Endothelial cell of umbilical vein (primary cell): ENCODE results near the gene C19orf85. TPM values are rescaled to one million over a fixed set of nuclear protein-coding genes. Genes with fewer than 3 reads are reported as not detected.

Experiments used
- BruUV-seq: library from RNA; stranded (reverse); fragments of 400-500 nt; replicated peaks from 2 replicates; lab custom pipeline; 2021; lab: Mats Ljungman, UMichigan
- CTCF ChIA-PET: fragments of 300-600, 350-600 bp; sonication (Branson Sonifier 250); formaldehyde crosslinking; loops from one replicate; lab custom pipeline; 2021; ENCODE audit warnings: antibody characterized with exemption, inconsistent platforms; lab: Charles Lee
- POLR2A ChIA-PET: fragments of 300-600, 350-600 bp; sonication (Branson Sonifier 250); formaldehyde crosslinking; loops from one replicate; lab custom pipeline; 2021; ENCODE audit warnings: antibody characterized with exemption, inconsistent platforms; lab: Charles Lee
- DNase-seq: peaks from one replicate; pipeline ENCODE4 v3.0.0-alpha.2; 2011; ENCODE audit warnings: low read depth, low spot score
- FAIRE-seq: peaks from 2 replicates; lab custom pipeline; 2011; peaks lifted over from hg19 to GRCh38; lab: Jason Lieb, UNC
- H2AFZ ChIP-seq: 2 replicates; pipeline ENCODE4 v1.6.0; 2012; ENCODE audit warnings: low read depth, low read length, control low read depth, inconsistent platforms
- H3K27ac ChIP-seq: 2 replicates; pipeline ENCODE4 v1.5.1; 2011; ENCODE audit warnings: low read depth, mild to moderate bottlenecking, control low read depth, low read length, moderate library complexity; ENCODE audit not compliant: insufficient read depth
- H3K27me3 ChIP-seq, 2 experiments: 2 replicates each; pipeline versions ENCODE4 v1.6.0 to v1.6.1; 2011; ENCODE audit warnings: low read length in 2 of 2, mixed read lengths in 1 of 2; ENCODE audit not compliant: control insufficient read depth in 2 of 2, insufficient read depth in 2 of 2
- H3K36me3 ChIP-seq, 2 experiments: 2 replicates in 1 of 2; 3 replicates in 1 of 2; pipeline ENCODE4 v1.5.1; 2011; ENCODE audit warnings: low read length in 2 of 2, mild to moderate bottlenecking in 1 of 2, moderate library complexity in 1 of 2; ENCODE audit not compliant: control insufficient read depth in 2 of 2, insufficient read depth in 2 of 2; ENCODE audit errors: extremely low read depth in 1 of 2
- H3K4me1 ChIP-seq: 3 replicates; pipeline ENCODE4 v1.5.1; 2011; ENCODE audit warnings: mild to moderate bottlenecking, low read length; ENCODE audit not compliant: control insufficient read depth, insufficient read depth; ENCODE audit errors: extremely low read depth
- H3K4me2 ChIP-seq: 2 replicates; pipeline ENCODE4 v1.6.1; 2011; ENCODE audit warnings: low read length, control low read depth, mixed read lengths; ENCODE audit not compliant: insufficient read depth
- H3K4me3 ChIP-seq, 3 experiments: fragments of 200-600 bp in 1 of 3; sonication (generic), shearing (Covaris generic) in 1 of 3; replicated peaks in 1 of 3; 2 replicates each; pipeline ENCODE4 v1.5.1; 2011 to 2016; ENCODE audit warnings: control low read depth in 3 of 3, low read length in 3 of 3, mild to moderate bottlenecking in 2 of 3, inconsistent platforms in 1 of 3, low read depth in 1 of 3, moderate library complexity in 1 of 3; ENCODE audit not compliant: insufficient read depth in 1 of 3
- H3K79me2 ChIP-seq: 2 replicates; pipeline ENCODE4 v1.6.0; 2012; ENCODE audit warnings: low read length, inconsistent platforms; ENCODE audit not compliant: control insufficient read depth, insufficient read depth
- H3K9ac ChIP-seq: replicated peaks from 2 replicates; pipeline ENCODE3; 2011; ENCODE audit warnings: low read length, control low read depth; ENCODE audit not compliant: insufficient read depth; ENCODE audit errors: extremely low read depth
- H3K9me1 ChIP-seq: replicated peaks from 3 replicates; pipeline ENCODE4 v1.6.0; 2011; ENCODE audit warnings: mild to moderate bottlenecking, low read length; ENCODE audit not compliant: control insufficient read depth, insufficient read depth; ENCODE audit errors: extremely low read depth
- H3K9me3 ChIP-seq: replicated peaks from 2 replicates; pipeline ENCODE4 v1.5.1; 2012; ENCODE audit warnings: low read length, inconsistent platforms; ENCODE audit not compliant: control insufficient read depth, insufficient read depth
- H4K20me1 ChIP-seq: replicated peaks from 2 replicates; pipeline ENCODE3; 2011; ENCODE audit warnings: mild to moderate bottlenecking, low read length; ENCODE audit not compliant: control insufficient read depth, insufficient read depth; ENCODE audit errors: extremely low read depth
- FOS ChIP-seq: IDR thresholded peaks from 2 replicates; pipeline ENCODE4 v1.6.1; 2011; ENCODE audit warnings: mild to moderate bottlenecking, low read length, moderate library complexity, borderline replicate concordance; ENCODE audit not compliant: insufficient read depth
- JUN ChIP-seq: IDR thresholded peaks from 2 replicates; pipeline ENCODE4 v1.6.1; 2011; ENCODE audit warnings: borderline replicate concordance, low read depth; ENCODE audit not compliant: insufficient read length, insufficient read depth
- MYC ChIP-seq: IDR thresholded peaks from one replicate; pipeline ENCODE4 v1.6.1; 2011; ENCODE audit warnings: mild to moderate bottlenecking, low read depth, low read length
- dilution Hi-C: fragments of 300-500 bp; cut with MboI; formaldehyde crosslinking; loops from one replicate; pipeline ENCODE4 v1.15.0; 2019; ENCODE audit warnings: low sequenced_read_pairs; ENCODE audit not compliant: extremely low pct_ligation_motif_present
- intact Hi-C: fragments of 100-400 bp; cut with micrococcal nuclease; formaldehyde crosslinking; loops from one replicate; pipeline ENCODE4 v1.10.0; 2022
- polyA plus RNA-seq, 4 experiments: library from polyadenylated mRNA; depleted of rRNA in 3 of 4; stranded (reverse) in 3 of 4; unstranded in 1 of 4; fragments of >200 nt; gene quantifications; 2 replicates each; pipeline versions ENCODE4 v1.2.1 to v1.2.3, GENCODE V29; 2011 to 2012; ENCODE audit warnings: missing spikeins in 1 of 4
- total RNA-seq: library from RNA; stranded (reverse); gene quantifications from 2 replicates; pipeline ENCODE4 v1.2.3, GENCODE V29; 2021
- TF ChIP-seq, protein P1 (sequence below), 2 donors: IDR thresholded peaks; 1 replicate in 1 of 2; 2 replicates in 1 of 2; pipeline ENCODE4 v1.5.1; 2011; ENCODE audit warnings: low read length in 2 of 2, mild to moderate bottlenecking in 2 of 2, moderate library complexity in 2 of 2, control low read depth in 1 of 2, inconsistent platforms in 1 of 2, low read depth in 1 of 2; ENCODE audit not compliant: insufficient read depth in 1 of 2; ENCODE audit errors: extremely low read depth in 1 of 2

The C19orf85 gene
- total and polyA plus RNA-seq, 2 donors (not counting 3 experiments of a cell fraction or from before 2014, with no cell fraction given) = not detected

DNA sequence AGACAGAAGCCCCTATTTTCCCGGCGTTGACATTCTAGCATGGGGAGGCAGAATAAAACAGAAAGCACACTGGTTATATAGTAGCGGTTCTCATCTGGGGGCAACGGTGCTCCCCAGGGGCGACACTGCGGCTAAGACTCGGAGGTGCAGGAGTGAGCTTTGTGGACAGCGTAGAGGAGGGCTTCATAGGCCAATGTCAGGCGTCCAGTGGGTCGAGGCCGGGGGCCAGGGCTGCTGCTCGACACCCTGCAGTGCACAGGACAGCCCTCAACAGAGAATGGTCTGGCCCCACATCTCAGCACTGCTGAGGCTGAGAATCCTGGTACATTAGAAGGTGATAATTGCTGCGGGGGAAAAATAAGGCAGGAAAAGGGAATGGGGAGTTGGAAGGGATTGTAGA, 13.4 kb upstream of the C19orf85 start:
- CTCF ChIA-PET = interaction anchor here (0.8 to 6.1 kb wide), 3 partner anchors 9 to 26 kb away, joined by 4 to 62 read pairs (median 14); partner anchors contain the start of gene NAT14

More for the DNA sequence above, 13.4 kb upstream of the C19orf85 start:
- H3K9me3 ChIP-seq = no peaks in the 10 kb centered on the region
- no peak for DNase-seq
- TF ChIP-seq JUN (no peak), MYC (no peak), FOS (no peak)
- TF ChIP-seq, protein P1, sequence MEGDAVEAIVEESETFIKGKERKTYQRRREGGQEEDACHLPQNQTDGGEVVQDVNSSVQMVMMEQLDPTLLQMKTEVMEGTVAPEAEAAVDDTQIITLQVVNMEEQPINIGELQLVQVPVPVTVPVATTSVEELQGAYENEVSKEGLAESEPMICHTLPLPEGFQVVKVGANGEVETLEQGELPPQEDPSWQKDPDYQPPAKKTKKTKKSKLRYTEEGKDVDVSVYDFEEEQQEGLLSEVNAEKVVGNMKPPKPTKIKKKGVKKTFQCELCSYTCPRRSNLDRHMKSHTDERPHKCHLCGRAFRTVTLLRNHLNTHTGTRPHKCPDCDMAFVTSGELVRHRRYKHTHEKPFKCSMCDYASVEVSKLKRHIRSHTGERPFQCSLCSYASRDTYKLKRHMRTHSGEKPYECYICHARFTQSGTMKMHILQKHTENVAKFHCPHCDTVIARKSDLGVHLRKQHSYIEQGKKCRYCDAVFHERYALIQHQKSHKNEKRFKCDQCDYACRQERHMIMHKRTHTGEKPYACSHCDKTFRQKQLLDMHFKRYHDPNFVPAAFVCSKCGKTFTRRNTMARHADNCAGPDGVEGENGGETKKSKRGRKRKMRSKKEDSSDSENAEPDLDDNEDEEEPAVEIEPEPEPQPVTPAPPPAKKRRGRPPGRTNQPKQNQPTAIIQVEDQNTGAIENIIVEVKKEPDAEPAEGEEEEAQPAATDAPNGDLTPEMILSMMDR (IDR thresholded peaks at IDR 0.05; ENCODE audit: extremely low read depth in 1 of 2, insufficient read depth in 1 of 2, low read depth in 1 of 2, low read length in 2 of 2) = no peak
- no TSS peak for BruUV-seq
- POLR2A ChIA-PET = no interaction called here
- peaks cover 17% of the 10 kb centered on the region for H3K79me2 ChIP-seq
- H3K9me1 ChIP-seq = no peaks in the 10 kb centered on the region
- H4K20me1 ChIP-seq = no peaks in the 10 kb centered on the region
- dilution Hi-C loops = no loop called here
- FAIRE-seq = no peak
- no peak overlapping the region for H3K4me3 ChIP-seq
- no peak overlapping the region for H2AFZ ChIP-seq
- H3K36me3 ChIP-seq = no peaks in the 10 kb centered on the region
- H3K27me3 ChIP-seq = no peaks in the 10 kb centered on the region
- intact Hi-C loops = no loop called here
- peaks cover 10% of the 10 kb centered on the region for H3K4me1 ChIP-seq
- no peak overlapping the region for H3K9ac ChIP-seq
- peak overlapping the region; percentile 92 for H3K4me2 ChIP-seq
- H3K27ac ChIP-seq = no peak overlapping the region
